HepG2 (cell line): ENCODE data around the gene PRAMEF12. TPM values are rescaled to one million over a fixed set of nuclear protein-coding genes. Genes with fewer than 3 reads are reported as not detected.
A peak's percentile ranks its signal among the peaks of the same experiment; 100 is the strongest.

Source experiments
- ATAC-seq: fragments of 200-7000 bp; cut with Tn5 transposase; 3 replicates; pipeline ENCODE4 v1.9.1; 2020; ENCODE audit warnings: mild to moderate bottlenecking, moderate library complexity
- BruUV-seq: library from RNA; stranded (reverse); fragments of 400-500 nt; replicated peaks from 2 replicates; lab custom pipeline; 2021; lab: Mats Ljungman, UMichigan
- CTCF ChIA-PET: fragments of 300-600 bp; formaldehyde crosslinking; extraction: SDS; loops from one replicate; lab custom pipeline; 2021; ENCODE audit warnings: low total read pairs, inconsistent platforms, low intra/inter-chr PET ratio; lab: Yijun Ruan, JAX
- POLR2A ChIA-PET: fragments of 350-600 bp; sonication (Branson Sonifier 250); formaldehyde crosslinking; loops from one replicate; lab custom pipeline; 2020; ENCODE audit warnings: antibody characterized with exemption, inconsistent platforms; lab: Yijun Ruan, JAX
- DNase-seq: peaks from one replicate; pipeline ENCODE4 v3.0.0-alpha.2; 2015; ENCODE audit warnings: low spot score
- FAIRE-seq: peaks from 3 replicates; lab custom pipeline; 2011; peaks lifted over from hg19 to GRCh38; lab: Jason Lieb, UNC
- H2AFZ ChIP-seq: one replicate; pipeline ENCODE4 v1.6.1; 2011; ENCODE audit warnings: low read length, inconsistent platforms
- H3K27ac ChIP-seq: fragments of 300-600 bp; 3 replicates; pipeline ENCODE4 v1.8.0; 2011; ENCODE audit warnings: mixed run types, mild to moderate bottlenecking, mixed read lengths, low read length, inconsistent platforms; ENCODE audit not compliant: insufficient read depth; ENCODE audit errors: extremely low read length
- H3K27me3 ChIP-seq, 2 experiments: fragments of 200-600 bp in 1 of 2; 2 replicates in 1 of 2; 3 replicates in 1 of 2; pipeline versions ENCODE4 v1.6.0 to v1.8.0; 2011; ENCODE audit warnings: low read length in 2 of 2, mild to moderate bottlenecking in 2 of 2, moderate library complexity in 2 of 2, inconsistent platforms in 1 of 2; ENCODE audit not compliant: insufficient read depth in 2 of 2, control insufficient read depth in 1 of 2
- H3K36me3 ChIP-seq, 2 experiments: fragments of 200-600 bp in 1 of 2; replicated peaks in 1 of 2; 2 replicates in 1 of 2; 3 replicates in 1 of 2; pipeline versions ENCODE4 v1.5.1 to v1.8.0; 2011; ENCODE audit warnings: low read length in 2 of 2, inconsistent platforms in 1 of 2; ENCODE audit not compliant: insufficient read depth in 2 of 2, control insufficient read depth in 1 of 2
- H3K4me1 ChIP-seq: 2 replicates; pipeline ENCODE4 v1.5.1; 2012; ENCODE audit warnings: low read length, inconsistent platforms; ENCODE audit not compliant: insufficient read depth
- H3K4me2 ChIP-seq: 2 replicates; pipeline ENCODE4 v1.6.0; 2011; ENCODE audit warnings: low read depth, low read length, inconsistent platforms
- H3K4me3 ChIP-seq, 3 experiments: fragments of 200-600 bp in 1 of 3; sonication (generic), shearing (Covaris generic) in 1 of 3; replicated peaks in 1 of 3; 2 replicates each; pipeline ENCODE4 v1.5.1; 2011 to 2016; ENCODE audit warnings: low read length in 3 of 3, inconsistent platforms in 2 of 3, low read depth in 2 of 3, mild to moderate bottlenecking in 2 of 3, control low read depth in 1 of 3, mixed read lengths in 1 of 3; ENCODE audit not compliant: insufficient read depth in 1 of 3
- H3K79me2 ChIP-seq: one replicate; pipeline ENCODE4 v1.6.1; 2011; ENCODE audit warnings: low read length, inconsistent platforms; ENCODE audit not compliant: insufficient read depth
- H3K9ac ChIP-seq: 2 replicates; pipeline ENCODE4 v1.6.0; 2011; ENCODE audit warnings: mild to moderate bottlenecking, low read depth, low read length, inconsistent platforms; ENCODE audit not compliant: insufficient read depth
- H3K9me3 ChIP-seq: 2 replicates; pipeline ENCODE4 v1.5.1; 2012; ENCODE audit warnings: mild to moderate bottlenecking, low read length
- H4K20me1 ChIP-seq: 2 replicates; pipeline ENCODE4 v1.6.0; 2011; ENCODE audit warnings: inconsistent platforms, mild to moderate bottlenecking, low read length, moderate library complexity; ENCODE audit not compliant: insufficient read depth
- ASH2L ChIP-seq: fragments of 300-600, 200-600 bp; sonication (generic); IDR thresholded peaks from 2 replicates; pipeline ENCODE4 v1.7.0; 2017; ENCODE audit warnings: low read depth, mild to moderate bottlenecking, moderate library complexity, mixed read lengths, low read length; ENCODE audit not compliant: insufficient read length
- CEBPB ChIP-seq: IDR thresholded peaks from 2 replicates; pipeline ENCODE4 v1.6.1; 2011; ENCODE audit warnings: low read depth, low read length, improper control_type of control experiment, borderline replicate concordance
- GLI4 ChIP-seq: sonication (generic); formaldehyde crosslinking; IDR thresholded peaks from 2 replicates; pipeline ENCODE4 v1.5.1; 2020; ENCODE audit warnings: missing genetic modification reagents, mild to moderate bottlenecking, moderate library complexity, borderline replicate concordance
- HNRNPL ChIP-seq: fragments of 200-400 bp; formaldehyde crosslinking; IDR thresholded peaks from 2 replicates; pipeline ENCODE4 v1.6.1; 2017; ENCODE audit warnings: mild to moderate bottlenecking, low read depth, low read length
- HOXA3 ChIP-seq: sonication (generic); formaldehyde crosslinking; IDR thresholded peaks from 2 replicates; pipeline ENCODE4 v1.5.0; 2020; ENCODE audit warnings: missing genetic modification reagents
- KLF15 ChIP-seq: sonication (generic); formaldehyde crosslinking; IDR thresholded peaks from 2 replicates; pipeline ENCODE4 v1.8.1; 2023; ENCODE audit warnings: borderline replicate concordance, mild to moderate bottlenecking, inconsistent platforms, missing genetic modification reagents, mixed read lengths
- NCOR1 ChIP-seq: fragments of 200-600 bp; sonication (generic); IDR thresholded peaks from 2 replicates; pipeline ENCODE4 v1.7.0; 2017; ENCODE audit warnings: antibody characterized with exemption, low read length, borderline replicate concordance
- PHF20 ChIP-seq: sonication (generic); formaldehyde crosslinking; IDR thresholded peaks from 2 replicates; pipeline ENCODE4 v1.5.0; 2020; ENCODE audit warnings: mild to moderate bottlenecking, missing genetic modification reagents
- PRDM4 ChIP-seq: sonication (generic); formaldehyde crosslinking; IDR thresholded peaks from 2 replicates; pipeline ENCODE4 v1.9.0; 2021; ENCODE audit warnings: missing genetic modification reagents, borderline replicate concordance
- SNAI1 ChIP-seq: sonication (generic); formaldehyde crosslinking; IDR thresholded peaks from 2 replicates; pipeline ENCODE4 v1.5.0; 2020; ENCODE audit warnings: mild to moderate bottlenecking, missing genetic modification reagents, borderline replicate concordance
- SRSF9 ChIP-seq: fragments of 200-400 bp; formaldehyde crosslinking; IDR thresholded peaks from 2 replicates; pipeline ENCODE4 v1.6.1; 2018; ENCODE audit warnings: borderline replicate concordance, mild to moderate bottlenecking, low read depth, low read length; ENCODE audit not compliant: insufficient read depth, poor library complexity, severe bottlenecking
- ZBTB34 ChIP-seq: sonication (generic); formaldehyde crosslinking; IDR thresholded peaks from 2 replicates; pipeline ENCODE4 v1.8.0; 2022; ENCODE audit warnings: mild to moderate bottlenecking, missing genetic modification reagents
- ZFP36L2 ChIP-seq: sonication (generic); formaldehyde crosslinking; IDR thresholded peaks from 2 replicates; pipeline ENCODE4 v1.4.0; 2020; ENCODE audit warnings: missing genetic modification reagents
- ZNF484 ChIP-seq: sonication (generic); formaldehyde crosslinking; IDR thresholded peaks from 2 replicates; pipeline ENCODE4 v1.5.1; 2020; ENCODE audit warnings: mild to moderate bottlenecking, low read depth, missing genetic modification reagents, borderline replicate concordance
- ZNF598 ChIP-seq: sonication (generic); formaldehyde crosslinking; IDR thresholded peaks from 2 replicates; pipeline ENCODE4 v1.5.1; 2020; ENCODE audit warnings: mild to moderate bottlenecking, missing genetic modification reagents, borderline replicate concordance
- WGBS: methylation state at CpG from one replicate; pipeline ENCODE4 v1.1.6; 2017; ENCODE audit warnings: low lambda C conversion rate; 5-methylcytosine and 5-hydroxymethylcytosine counted together
- in situ Hi-C: cut with HindIII; loops from 2 replicates; pipeline ENCODE4 v1.10.0; 2017; ENCODE audit warnings: low pct_unique_long_range_greater_than_20kb; ENCODE audit not compliant: extremely low pct_ligation_motif_present
- intact Hi-C: fragments of 100-400 bp; cut with micrococcal nuclease; formaldehyde crosslinking; loops from one replicate; pipeline ENCODE4 v1.10.0; 2022; ENCODE audit not compliant: unreplicated experiment
- polyA plus RNA-seq, 8 experiments: library from polyadenylated mRNA; depleted of rRNA in 3 of 8; stranded (reverse) in 7 of 8; unstranded in 1 of 8; fragments of >200 nt; fragmentation: Illumina TruSeq in 4 of 8; extraction: Trizol in 4 of 8; gene quantifications; 2 replicates each; pipeline versions ENCODE4 v1.2.1 to v1.2.3, GENCODE V29; 2011 to 2016; ENCODE audit warnings: low read depth in 4 of 8, missing spikeins in 1 of 8, mixed read lengths in 1 of 8; ENCODE audit not compliant: insufficient read depth in 1 of 8
- total RNA-seq, 5 experiments: library from RNA; depleted of rRNA; stranded (reverse); fragments of >200 nt; fragmentation: Illumina TruSeq; extraction: Trizol; gene quantifications; 2 replicates each; pipeline ENCODE4 v1.2.3, GENCODE V29; 2016; ENCODE audit warnings: low read depth in 1 of 5

PRAMEF12 gene
- total and polyA plus RNA-seq, 2 of the 13 experiments (the other 11 are each of a cell fraction or from before 2014, with no cell fraction given), result not detected

GRCh38 chr1:12754738-12755137 lies 18.8 kb upstream of the PRAMEF12 start:
- in situ Hi-C loops, result no loop called here
- TF ChIP-seq ZNF484 (no peak), CEBPB (peak; percentile 58; the same call in 1 of the 2 replicates)
- TF ChIP-seq, all 625 proteins: peak for 1

GRCh38 chr1:12756273-12756672 lies 17.3 kb upstream of the PRAMEF12 start:
- Histone ChIP-seq H3K4me2 (no peak overlapping the region), H3K27ac (no peak overlapping the region), H3K9ac (no peak overlapping the region), H3K4me3 (no peak overlapping the region), H3K9me3 (no peaks in the 10 kb centered on the region), H3K4me1 (no peaks in the 10 kb centered on the region), H2AFZ (no peak overlapping the region), H3K36me3 (no peaks in the 10 kb centered on the region), H3K79me2 (no peaks in the 10 kb centered on the region), H4K20me1 (no peaks in the 10 kb centered on the region), H3K27me3 (peaks cover 0 to 35% of the 10 kb centered on the region in 2 experiments; a peak in 2 of 5 replicates)
- ATAC-seq (no peak), FAIRE-seq (no peak), DNase-seq (no peak)
- BruUV-seq, result no TSS peak
- POLR2A ChIA-PET, result no interaction called here
- intact Hi-C loops, result no loop called here
- in situ Hi-C loops, result no loop called here
- CTCF ChIA-PET, result no interaction called here
- 0% methylated on average over 1 of the region's 2 CpGs for WGBS
- no peak for TF ChIP-seq PRDM4 (CRISPR knock-in tag)
- TF ChIP-seq PHF20 (CRISPR knock-in tag), result no peak
- no peak for TF ChIP-seq SRSF9
- TF ChIP-seq HOXA3 (CRISPR knock-in tag), result no peak
- TF ChIP-seq NCOR1, result no peak
- TF ChIP-seq GLI4 (CRISPR knock-in tag), result no peak
- no peak for TF ChIP-seq SNAI1 (CRISPR knock-in tag)
- TF ChIP-seq HNRNPL, result no peak
- no peak for TF ChIP-seq ZBTB34
- no peak for TF ChIP-seq KLF15
- no peak for TF ChIP-seq ZNF598 (CRISPR knock-in tag)
- TF ChIP-seq ZFP36L2 (CRISPR knock-in tag), result no peak
- TF ChIP-seq ASH2L, result no peak

More at GRCh38 chr1:12754738-12755137, 18.8 kb upstream of the PRAMEF12 start:
- FAIRE-seq, result no peak
- no peaks in the 10 kb centered on the region for H4K20me1 ChIP-seq
- H3K79me2 ChIP-seq, result no peaks in the 10 kb centered on the region
- BruUV-seq, result no TSS peak
- ChIA-PET CTCF (no interaction called here), POLR2A (no interaction called here)
- H3K4me3 ChIP-seq, result no peak overlapping the region
- no peak overlapping the region for H2AFZ ChIP-seq
- no peaks in the 10 kb centered on the region for H3K36me3 ChIP-seq
- H3K27me3 ChIP-seq, result peaks cover 0 to 35% of the 10 kb centered on the region in 2 experiments; a peak in 2 of 5 replicates
- H3K4me1 ChIP-seq, result no peaks in the 10 kb centered on the region
- no peak for DNase-seq
- H3K9ac ChIP-seq, result no peak overlapping the region
- H3K9me3 ChIP-seq, result no peaks in the 10 kb centered on the region
- no peak for ATAC-seq
- WGBS, result 6% methylated on average over 4 of the region's 4 CpGs
- H3K27ac ChIP-seq, result no peak overlapping the region
- intact Hi-C loops, result no loop called here
- H3K4me2 ChIP-seq, result no peak overlapping the region
